Brain pericyte (primary cell): Measurements from ENCODE around the gene RNF141.
A peak's percentile ranks its signal among the peaks of the same experiment; 100 is the strongest.

ENCODE experiments used
- DNase-seq: peaks from one replicate; pipeline ENCODE4 v3.0.0-alpha.2; 2012; ENCODE audit warnings: low read depth, low spot score

Gene RNF141

DNA sequence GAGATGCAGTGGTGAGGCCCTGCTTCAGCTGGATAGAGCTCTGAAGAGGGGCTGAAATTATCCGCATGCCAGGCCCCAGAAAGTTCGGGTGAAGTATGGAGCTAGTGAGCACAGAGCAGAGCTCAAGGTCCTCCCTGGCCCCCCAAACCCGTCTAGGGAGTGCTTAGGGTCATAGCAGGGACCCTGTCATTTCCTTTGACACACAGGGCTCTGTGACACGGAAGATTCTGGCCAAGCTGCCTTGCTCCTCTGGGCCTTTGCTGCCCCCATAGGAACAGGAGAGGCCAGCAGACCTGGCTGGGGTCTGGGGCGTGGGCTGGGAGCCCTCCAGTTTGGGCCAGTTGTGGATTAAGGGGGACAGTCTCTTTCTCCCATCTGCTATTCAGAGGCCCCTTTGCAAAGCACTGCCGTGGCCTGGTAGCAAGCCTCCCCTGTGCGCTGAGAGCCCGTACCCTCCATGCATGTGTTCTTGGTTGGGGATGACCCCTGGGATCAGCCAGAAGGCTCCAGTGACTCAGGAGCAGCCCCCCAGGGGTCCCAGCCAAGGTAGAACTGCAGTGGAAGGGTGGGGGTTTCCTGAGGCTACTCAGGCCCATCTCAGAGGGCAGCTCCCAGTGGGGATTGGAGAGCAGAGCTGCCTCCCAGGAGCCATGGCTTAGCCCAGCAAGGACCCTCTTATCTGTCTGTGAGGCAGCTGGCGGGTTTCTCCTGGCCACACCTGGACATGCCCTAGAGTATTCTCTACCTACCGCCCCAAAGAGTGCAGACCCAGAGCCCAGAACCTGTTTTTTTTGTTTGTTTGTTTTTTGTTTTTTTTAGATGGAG is 42.3 kb downstream of the RNF141 start:
- DNase-seq, result no peak

- DNase-seq, result no peak
These were observed 43.0 kb downstream of the RNF141 start for GRCh38 chr11:10498022-10498400.

GRCh38 chr11:10497371-10498021 is 43.5 kb downstream of the RNF141 start:
- DNase-seq, result no peak

DNA sequence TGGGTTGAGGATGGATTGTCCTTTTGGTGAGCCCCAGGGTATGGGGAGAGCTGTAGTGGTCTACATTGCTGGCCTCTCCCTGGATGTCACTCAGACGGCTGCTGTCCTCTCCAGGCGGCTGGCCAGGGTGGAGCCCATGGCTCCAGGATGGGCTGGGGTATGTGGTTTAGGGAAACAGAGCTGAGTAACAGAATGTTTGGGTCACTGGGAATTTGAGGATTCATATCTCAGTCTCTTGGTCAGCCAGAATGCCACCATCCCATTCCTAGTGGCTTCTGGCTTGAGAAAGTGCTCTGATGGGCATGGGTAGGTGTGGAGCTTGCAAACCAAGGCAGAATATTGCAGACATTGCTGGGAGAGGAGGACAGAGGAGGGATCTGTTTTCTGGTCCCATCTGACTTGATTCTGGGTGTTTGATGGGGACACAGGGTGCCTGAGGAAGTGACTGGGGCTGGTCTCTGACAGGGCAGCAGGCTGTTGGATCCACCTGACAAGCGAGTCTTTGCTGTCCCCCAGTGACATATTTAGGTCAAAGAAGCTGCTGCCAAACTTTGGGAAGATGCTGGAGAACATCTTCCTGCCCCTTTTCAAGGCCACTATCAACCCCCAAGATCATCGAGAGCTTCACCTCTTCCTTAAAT is 44.6 kb downstream of the RNF141 start:
- DNase-seq, result no peak

GRCh38 chr11:10495464-10495786 is 45.6 kb downstream of the RNF141 start:
- no peak for DNase-seq

DNA sequence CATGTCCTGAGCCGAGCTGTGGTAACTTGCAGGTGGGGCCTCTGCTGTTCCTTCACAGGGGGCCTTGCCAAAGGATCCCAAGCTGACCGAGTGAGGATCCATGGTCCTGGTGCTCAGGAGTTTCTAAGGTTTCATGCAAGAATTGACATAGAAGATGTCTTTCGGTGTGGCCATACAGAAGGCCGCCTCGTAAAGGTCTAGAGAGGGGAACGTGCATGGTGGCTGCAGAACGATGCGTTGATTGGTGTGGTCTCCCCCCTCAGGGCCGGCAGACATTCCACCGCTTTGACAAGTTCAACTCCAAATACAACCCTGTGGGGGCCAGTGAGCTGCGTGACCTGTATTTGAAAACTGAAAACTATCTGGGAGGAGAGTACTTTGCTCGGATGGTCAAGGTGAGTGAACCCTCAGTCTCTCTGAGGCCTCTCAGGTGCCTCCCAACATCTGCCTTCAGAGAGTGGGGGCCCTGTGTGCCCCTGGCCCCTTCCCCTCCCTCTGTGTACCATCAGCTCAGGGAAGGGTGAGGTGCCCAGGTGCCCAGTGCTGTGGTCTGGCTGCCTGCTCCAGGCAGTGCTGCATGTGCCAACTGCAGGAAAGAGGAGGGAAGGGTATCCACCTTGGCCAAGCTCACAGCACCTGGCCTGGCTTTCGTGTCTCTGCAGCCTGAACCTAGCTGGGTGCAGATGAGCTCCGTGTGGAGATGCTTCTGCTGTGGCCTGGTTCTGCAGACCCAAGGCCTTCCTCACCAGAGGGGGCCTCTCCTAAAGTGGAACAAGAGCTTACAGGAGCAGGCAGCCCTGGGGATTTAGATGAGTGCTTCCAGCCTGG is 46.1 kb downstream of the RNF141 start:
- no peak for DNase-seq

- no peak for DNase-seq
These were observed 47.8 kb downstream of the RNF141 start for GRCh38 chr11:10493041-10493663.

GRCh38 chr11:10492084-10492483 is 48.9 kb downstream of the RNF141 start:
- no peak for DNase-seq

- peak; percentile 67 for DNase-seq
These were observed 50.4 kb downstream of the RNF141 start for GRCh38 chr11:10490398-10491241.

- DNase-seq, result no peak
These were observed 51.0 kb downstream of the RNF141 start for GRCh38 chr11:10490032-10490397.

GRCh38 chr11:10488934-10489691 is 51.9 kb downstream of the RNF141 start:
- DNase-seq, result no peak

DNA sequence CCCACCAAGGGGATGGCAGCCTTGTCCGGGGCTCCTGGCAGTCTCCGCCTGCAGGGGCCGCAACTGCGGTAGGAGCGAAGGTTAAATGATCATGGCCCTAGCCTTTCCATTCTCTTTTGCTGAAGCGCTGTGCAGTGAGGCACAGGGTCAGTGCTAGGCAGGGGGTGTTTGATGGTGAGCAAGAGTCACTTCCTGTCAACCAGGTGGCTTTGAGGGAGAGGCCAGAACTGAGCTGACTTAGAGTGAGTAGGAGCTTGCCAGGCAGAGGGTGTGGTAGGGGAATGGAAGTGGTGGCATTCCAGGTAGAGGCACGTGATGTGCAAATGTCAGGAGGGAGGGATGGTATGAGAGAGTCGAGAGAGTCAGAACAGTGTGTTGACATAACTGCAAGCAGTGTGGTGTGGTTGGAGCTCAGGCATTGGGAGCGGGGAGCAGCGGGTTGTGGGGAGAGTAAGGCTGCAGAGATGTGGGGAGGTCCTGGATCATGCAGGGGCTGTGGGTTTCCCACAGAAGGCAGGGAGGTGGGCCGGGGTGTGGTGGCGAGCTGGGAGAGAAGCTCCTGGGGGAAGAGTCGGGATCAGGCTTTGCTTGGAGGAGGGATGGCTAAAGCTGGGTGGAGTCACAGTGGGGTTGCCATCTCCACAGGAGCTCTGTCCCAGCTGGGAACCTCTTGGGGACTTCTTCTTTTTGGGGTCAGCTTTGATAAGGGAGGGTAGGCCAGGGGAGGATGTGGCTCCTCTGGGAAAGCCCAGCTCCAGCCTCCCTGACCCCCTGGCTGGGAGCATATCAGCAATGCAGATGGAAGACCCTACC is 52.7 kb downstream of the RNF141 start:
- no peak for DNase-seq

- DNase-seq, result no peak
These were observed 53.9 kb downstream of the RNF141 start for GRCh38 chr11:10487002-10487647.

GRCh38 chr11:10486161-10486840 is 54.7 kb downstream of the RNF141 start:
- DNase-seq, result no peak

GRCh38 chr11:10485646-10486045 is 55.3 kb downstream of the RNF141 start:
- DNase-seq, result no peak

- DNase-seq, result no peak
These were observed 56.4 kb downstream of the RNF141 start for GRCh38 chr11:10484461-10485180.

- DNase-seq, result no peak
These were observed 57.4 kb downstream of the RNF141 start for GRCh38 chr11:10483584-10483983.
